Nephron progenitor cell (in vitro differentiated cells): ENCODE data around the gene IL31.
"Not testable (repeated sequence)": the region's sequence is repeated elsewhere in the genome, so short reads cannot be mapped to it uniquely, and the experiment has no call there.

ENCODE experiments used
- DNase-seq: peaks from one replicate; pipeline ENCODE4 v3.0.0; 2021
- H3K27ac Mint-ChIP-seq: 2 replicates; pipeline ENCODE4 v1.8.0; 2021; ENCODE audit warnings: mild to moderate bottlenecking, moderate library complexity, mixed read lengths
- H3K27me3 Mint-ChIP-seq: 2 replicates; pipeline ENCODE4 v1.8.0; 2021; ENCODE audit warnings: mild to moderate bottlenecking, low read depth, mixed read lengths; ENCODE audit not compliant: poor library complexity
- H3K36me3 Mint-ChIP-seq: 2 replicates; pipeline ENCODE4 v1.8.0; 2021; ENCODE audit warnings: low read depth, mixed read lengths
- H3K4me1 Mint-ChIP-seq: 2 replicates; pipeline ENCODE4 v1.8.0; 2021; ENCODE audit warnings: mixed read lengths
- H3K4me3 Mint-ChIP-seq: 2 replicates; pipeline ENCODE4 v1.8.0; 2021; ENCODE audit warnings: mild to moderate bottlenecking, moderate library complexity, mixed read lengths
- H3K9me3 Mint-ChIP-seq: 2 replicates; pipeline ENCODE4 v1.8.0; 2021; ENCODE audit warnings: mild to moderate bottlenecking, moderate library complexity, mixed read lengths
- TF ChIP-seq, protein P1 (sequence below): fragments of 200-600 bp; sonication (generic); IDR thresholded peaks from 2 replicates; pipeline ENCODE4 v1.5.0; 2021; ENCODE audit warnings: antibody characterized with exemption

IL31 gene

DNA sequence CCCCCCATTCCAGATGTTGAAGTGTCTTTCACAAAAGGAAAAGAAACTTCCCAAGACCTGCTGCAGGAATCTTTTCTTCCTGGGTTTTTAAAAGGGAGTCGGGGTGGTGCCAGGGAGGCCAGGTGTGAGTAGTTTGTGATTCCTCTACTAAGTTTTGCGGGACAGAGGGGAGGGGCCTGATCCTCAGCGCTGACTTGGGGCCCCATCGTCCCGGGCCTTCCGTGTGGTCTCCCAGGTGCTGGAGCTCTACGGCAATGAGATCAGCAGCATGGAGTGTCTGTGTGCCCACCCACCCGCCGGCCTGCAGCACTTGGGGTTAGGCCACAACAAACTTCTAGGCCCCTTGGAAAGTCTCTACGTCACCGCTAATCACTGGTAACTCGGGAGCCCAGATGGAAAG is 13.4 kb upstream of the IL31 start:
- H3K9me3 Mint-ChIP-seq: peaks cover 1% of the 10 kb centered on the region
- peaks cover 27% of the 10 kb centered on the region for H3K27me3 Mint-ChIP-seq
- no peak overlapping the region for H3K4me3 Mint-ChIP-seq
- H3K4me1 Mint-ChIP-seq: peaks cover 42% of the 10 kb centered on the region
- H3K27ac Mint-ChIP-seq: no peak overlapping the region
- DNase-seq: no peak
- TF ChIP-seq, protein P1, sequence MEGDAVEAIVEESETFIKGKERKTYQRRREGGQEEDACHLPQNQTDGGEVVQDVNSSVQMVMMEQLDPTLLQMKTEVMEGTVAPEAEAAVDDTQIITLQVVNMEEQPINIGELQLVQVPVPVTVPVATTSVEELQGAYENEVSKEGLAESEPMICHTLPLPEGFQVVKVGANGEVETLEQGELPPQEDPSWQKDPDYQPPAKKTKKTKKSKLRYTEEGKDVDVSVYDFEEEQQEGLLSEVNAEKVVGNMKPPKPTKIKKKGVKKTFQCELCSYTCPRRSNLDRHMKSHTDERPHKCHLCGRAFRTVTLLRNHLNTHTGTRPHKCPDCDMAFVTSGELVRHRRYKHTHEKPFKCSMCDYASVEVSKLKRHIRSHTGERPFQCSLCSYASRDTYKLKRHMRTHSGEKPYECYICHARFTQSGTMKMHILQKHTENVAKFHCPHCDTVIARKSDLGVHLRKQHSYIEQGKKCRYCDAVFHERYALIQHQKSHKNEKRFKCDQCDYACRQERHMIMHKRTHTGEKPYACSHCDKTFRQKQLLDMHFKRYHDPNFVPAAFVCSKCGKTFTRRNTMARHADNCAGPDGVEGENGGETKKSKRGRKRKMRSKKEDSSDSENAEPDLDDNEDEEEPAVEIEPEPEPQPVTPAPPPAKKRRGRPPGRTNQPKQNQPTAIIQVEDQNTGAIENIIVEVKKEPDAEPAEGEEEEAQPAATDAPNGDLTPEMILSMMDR: no peak
- H3K36me3 Mint-ChIP-seq: peaks cover 1% of the 10 kb centered on the region

DNA sequence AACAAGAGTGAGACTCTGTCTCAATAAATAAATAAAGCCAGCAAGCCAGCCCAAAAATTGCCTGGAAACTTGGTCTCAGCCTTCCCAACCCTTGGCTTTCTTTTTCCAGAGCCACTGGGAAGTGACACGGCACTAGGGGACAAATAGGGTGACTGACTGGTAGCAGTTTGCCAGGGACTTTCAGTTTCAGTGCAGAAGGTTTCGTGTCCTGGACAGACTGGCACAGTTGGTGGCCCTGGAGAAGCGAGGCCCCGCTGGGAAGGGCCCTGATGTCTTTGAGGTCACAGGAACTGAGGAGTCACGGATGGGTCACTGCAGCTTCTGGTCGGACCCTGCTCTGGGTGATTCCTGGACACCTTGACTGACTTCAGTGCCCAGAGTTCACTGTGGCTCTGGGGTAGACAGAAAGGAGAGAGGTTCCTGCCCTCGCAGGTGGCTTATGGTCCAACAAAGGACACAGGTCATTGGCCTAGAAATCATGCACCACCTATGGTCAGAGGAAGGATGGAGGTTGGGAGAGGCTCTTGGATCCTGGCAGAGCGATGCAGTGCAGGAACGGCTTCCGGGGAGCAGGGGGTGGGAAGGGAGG is 11.6 kb upstream of the IL31 start:
- H3K9me3 Mint-ChIP-seq: no peaks in the 10 kb centered on the region
- H3K4me1 Mint-ChIP-seq: peaks cover 33% of the 10 kb centered on the region
- TF ChIP-seq, protein P1: no peak
- H3K4me3 Mint-ChIP-seq: no peak overlapping the region
- no peak overlapping the region for H3K27ac Mint-ChIP-seq
- DNase-seq: no peak
- H3K36me3 Mint-ChIP-seq: no peaks in the 10 kb centered on the region
- peaks cover 38% of the 10 kb centered on the region for H3K27me3 Mint-ChIP-seq

DNA sequence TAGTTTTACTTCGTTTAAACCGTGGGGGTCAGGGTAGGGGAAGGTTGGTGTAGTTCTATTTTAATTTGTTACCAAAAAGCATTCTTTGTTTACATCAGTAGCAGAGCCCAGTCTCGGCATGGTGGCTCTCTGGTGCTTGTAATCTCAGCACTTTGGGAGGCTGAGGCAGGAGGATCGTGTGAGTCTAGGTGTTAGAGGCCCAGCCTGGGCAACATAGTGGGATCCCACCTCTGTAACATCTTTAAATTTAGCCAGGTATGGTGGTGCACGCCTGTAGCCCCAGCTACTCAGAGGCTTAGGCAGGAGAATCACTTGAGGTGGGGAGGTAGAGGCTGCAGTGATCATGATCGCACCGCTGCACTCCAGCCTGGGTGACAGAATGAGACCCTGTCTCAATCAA is 11.1 kb upstream of the IL31 start:
- no peak overlapping the region for H3K27ac Mint-ChIP-seq
- peak overlapping the region; percentile 52 for H3K4me3 Mint-ChIP-seq
- H3K36me3 Mint-ChIP-seq: no peaks in the 10 kb centered on the region

DNA sequence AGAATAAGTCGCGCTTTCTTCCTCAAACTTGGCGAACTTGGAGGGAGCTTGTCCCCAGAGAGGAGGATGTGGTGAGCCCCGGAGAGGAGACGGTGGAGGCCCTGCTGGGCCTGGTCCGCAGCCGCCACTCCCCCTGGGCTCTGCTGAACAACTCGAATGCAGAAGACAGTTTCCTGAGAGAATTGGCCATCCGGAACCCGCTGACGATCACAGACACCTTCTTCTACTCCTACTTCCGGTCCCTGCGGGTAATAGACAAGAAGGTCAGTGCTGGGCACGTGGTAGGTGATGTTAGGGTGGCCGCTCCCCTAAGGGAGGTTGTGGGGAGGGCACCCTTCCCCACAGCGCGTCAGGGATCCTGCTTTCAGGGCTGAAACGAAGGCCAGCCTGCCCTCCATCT is 10.5 kb upstream of the IL31 start:
- DNase-seq: no peak
- peaks cover 41% of the 10 kb centered on the region for H3K27me3 Mint-ChIP-seq
- TF ChIP-seq, protein P1: no peak
- no peaks in the 10 kb centered on the region for H3K36me3 Mint-ChIP-seq
- H3K4me3 Mint-ChIP-seq: peak overlapping the region; percentile 65
- peaks cover 25% of the 10 kb centered on the region for H3K4me1 Mint-ChIP-seq
- H3K9me3 Mint-ChIP-seq: no peaks in the 10 kb centered on the region
- H3K27ac Mint-ChIP-seq: no peak overlapping the region

More for the DNA sequence above, 11.1 kb upstream of the IL31 start:
- Mint-ChIP-seq H3K4me1 (peaks cover 30% of the 10 kb centered on the region), H3K9me3 (no peaks in the 10 kb centered on the region), H3K27me3 (peaks cover 41% of the 10 kb centered on the region)
- TF ChIP-seq, protein P1: no peak
- no peak for DNase-seq

DNA sequence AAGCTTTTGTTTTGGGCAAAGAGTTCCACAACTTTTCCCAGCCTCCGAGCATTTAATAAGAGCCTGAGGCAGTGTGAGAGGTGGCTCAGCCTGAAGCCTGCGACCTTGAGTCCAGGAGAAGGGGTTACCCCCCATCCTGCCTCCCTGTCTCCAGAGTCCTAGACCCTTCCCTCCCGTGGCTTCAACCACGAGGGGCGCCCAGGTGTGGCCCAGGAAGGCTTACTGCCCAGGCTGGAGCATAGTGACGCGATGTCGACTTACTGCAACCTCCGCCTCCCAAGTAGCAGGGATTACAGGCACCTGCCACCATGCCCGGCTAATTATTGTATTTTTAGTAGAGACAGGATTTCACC is 9.5 kb upstream of the IL31 start:
- H3K4me3 Mint-ChIP-seq: peak overlapping the region; percentile 73
- no peak for DNase-seq
- peaks cover 22% of the 10 kb centered on the region for H3K4me1 Mint-ChIP-seq
- H3K27me3 Mint-ChIP-seq: peaks cover 43% of the 10 kb centered on the region
- TF ChIP-seq, protein P1: no peak
- no peak overlapping the region for H3K27ac Mint-ChIP-seq
- H3K9me3 Mint-ChIP-seq: no peaks in the 10 kb centered on the region
- H3K36me3 Mint-ChIP-seq: no peaks in the 10 kb centered on the region

DNA sequence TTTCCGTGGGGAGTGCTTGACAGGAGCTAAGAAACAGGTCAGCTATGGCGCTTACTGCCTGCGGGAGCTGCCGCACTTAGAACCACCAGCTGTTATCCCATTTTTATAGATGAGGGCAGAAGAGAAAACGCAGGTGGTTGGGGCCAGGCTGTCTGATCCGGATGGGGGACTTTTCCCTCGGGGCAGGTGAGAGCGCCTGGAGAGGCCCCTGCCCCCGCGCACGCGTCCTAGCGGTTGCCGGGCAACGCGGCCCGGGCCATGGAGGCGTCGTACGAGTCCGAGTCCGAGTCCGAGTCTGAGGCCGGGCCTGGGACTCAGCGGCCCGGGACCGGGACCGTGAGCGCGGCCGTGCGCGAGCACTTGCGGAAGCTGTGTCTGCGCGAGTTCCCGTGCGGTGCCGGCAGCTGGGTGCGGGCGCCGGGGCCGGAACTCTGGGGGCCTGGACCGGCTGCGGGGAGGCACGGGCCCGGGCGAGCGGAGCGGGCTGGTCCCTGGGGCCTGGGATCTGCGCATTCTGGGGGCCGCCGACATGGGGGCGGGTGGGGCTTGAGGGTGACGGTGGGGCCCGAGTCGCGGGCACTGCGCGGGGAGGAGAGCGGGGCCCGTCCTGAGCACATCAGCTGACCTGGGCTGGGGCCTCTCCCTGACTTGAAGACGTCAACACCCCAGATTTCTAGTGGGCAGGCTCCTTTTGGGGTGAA is 9.0 kb upstream of the IL31 start, which contains the start of gene LRRC43:
Gene LRRC43, plus strand, starts transcription at position 237 of the 701 bp plus-strand sequence. Its CDS starts 22 bp downstream, at position 259.
- TF ChIP-seq, protein P1: no peak
- no peaks in the 10 kb centered on the region for H3K36me3 Mint-ChIP-seq
- H3K27ac Mint-ChIP-seq: no peak within 1 kb of the TSS

DNA sequence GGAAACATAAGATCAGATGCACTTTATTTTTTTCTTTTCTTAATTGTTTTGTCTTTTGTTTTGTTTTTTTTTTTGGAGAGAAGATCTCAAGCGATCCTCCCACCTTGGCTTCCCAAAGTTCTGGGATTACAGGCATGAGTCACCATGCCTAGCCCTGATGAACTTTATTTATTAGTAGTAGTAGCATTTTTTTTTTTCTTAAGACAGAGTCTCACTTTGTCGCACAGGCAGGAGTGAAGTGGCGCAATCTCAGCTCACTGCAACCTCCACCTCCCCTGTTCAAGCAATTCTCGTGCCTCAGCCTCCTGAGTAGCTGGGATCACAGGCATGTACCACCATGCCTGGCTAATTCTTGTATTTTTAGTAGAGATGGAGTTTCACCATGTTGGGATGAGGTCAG is 2.5 kb upstream of the IL31 start:
- Mint-ChIP-seq H3K4me1 (peaks cover 19% of the 10 kb centered on the region), H3K27me3 (peaks cover 18% of the 10 kb centered on the region)
- H3K4me3 Mint-ChIP-seq, H3K27ac Mint-ChIP-seq, H3K9me3 Mint-ChIP-seq, H3K36me3 Mint-ChIP-seq, DNase-seq: not testable (repeated sequence)

More for the DNA sequence above, 9.0 kb upstream of the IL31 start, which contains the start of gene LRRC43:
- peaks cover 45% of the 10 kb centered on the region for H3K27me3 Mint-ChIP-seq
- H3K9me3 Mint-ChIP-seq: no peaks in the 10 kb centered on the region
- peaks cover 22% of the 10 kb centered on the region for H3K4me1 Mint-ChIP-seq
- peak within 1 kb of the TSS; percentile 80 for H3K4me3 Mint-ChIP-seq
- DNase-seq: peak; percentile 78
